Measurements from ENCODE around the gene ADH5.
"Not testable (repeated sequence)": the region's sequence is repeated elsewhere in the genome, so short reads cannot be mapped to it uniquely, and the experiment has no call there.

Gene ADH5

DNA sequence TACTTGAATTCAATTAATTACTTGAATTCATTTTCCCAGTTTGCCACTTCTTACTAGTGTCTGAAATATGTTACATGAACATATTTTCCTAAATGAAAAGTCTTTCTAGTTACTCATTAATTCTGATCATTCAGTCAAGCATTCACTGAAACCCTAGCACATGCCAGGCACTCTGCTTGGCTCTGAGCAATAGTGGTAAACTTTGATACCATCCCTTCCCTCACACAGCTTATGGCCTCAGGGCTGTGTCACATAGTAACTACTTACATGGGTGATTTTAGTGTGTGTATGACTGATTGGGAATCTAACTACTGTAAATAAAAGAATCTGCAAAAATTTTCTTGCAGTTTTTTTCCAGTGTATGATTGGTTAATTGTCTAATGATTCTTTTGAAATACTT, 60.4 kb downstream of the ADH5 start:
- DNase-seq, result no peak

GRCh38 chr4:99027304-99027703, 61.3 kb downstream of the ADH5 start:
- DNase-seq, result no peak

GRCh38 chr4:99025506-99025905, 63.1 kb downstream of the ADH5 start:
- no peak for DNase-seq

GRCh38 chr4:99024481-99025275, 63.9 kb downstream of the ADH5 start:
- no peak for DNase-seq

DNA sequence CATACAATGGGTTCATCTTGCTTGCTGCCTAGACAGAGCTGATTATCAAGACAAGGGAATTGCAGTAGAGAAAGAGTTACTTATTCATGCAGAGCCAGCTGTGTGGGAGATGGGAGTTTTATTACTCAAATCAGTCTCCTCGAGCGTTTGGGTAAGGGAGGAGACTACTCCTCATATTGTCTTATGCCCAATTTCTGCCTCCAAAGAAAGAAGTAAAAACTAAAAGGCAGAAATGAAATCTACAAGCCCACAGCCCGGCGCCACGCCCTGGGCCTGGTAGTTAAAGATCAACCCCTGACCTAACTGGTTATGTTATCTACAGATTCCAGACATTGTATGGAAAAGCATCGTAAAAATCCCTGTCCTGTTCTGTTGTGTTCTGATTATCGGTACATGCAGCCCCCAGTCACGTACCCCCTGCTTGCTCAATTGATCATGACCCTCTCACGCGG, 64.8 kb downstream of the ADH5 start:
- DNase-seq, result not testable (repeated sequence)

- DNase-seq, result no peak
These were observed 66.0 kb downstream of the ADH5 start for GRCh38 chr4:99022566-99022965.

DNA sequence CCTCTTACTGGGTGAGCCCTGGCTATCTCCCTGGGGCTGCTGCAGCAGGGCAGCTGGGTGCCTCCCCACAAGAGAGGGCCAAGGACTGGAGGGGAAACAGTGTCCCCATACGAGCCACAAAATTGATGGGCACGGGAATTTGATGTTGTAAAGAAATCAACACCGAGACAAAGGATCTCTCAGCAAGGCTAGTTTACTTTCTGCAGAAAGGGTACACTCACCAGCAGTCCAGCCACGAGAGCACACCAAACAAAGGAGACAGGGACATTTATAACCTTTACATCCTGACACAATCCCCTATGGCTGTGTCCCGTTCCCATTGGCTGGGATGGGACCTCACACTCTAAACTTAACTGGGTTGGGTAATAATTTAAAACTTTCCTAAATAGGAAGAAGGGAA, 67.2 kb downstream of the ADH5 start:
- DNase-seq, result no peak

All from activated CD8-positive, alpha-beta memory T cell treated with anti-CD3 and anti-CD28 coated beads, Interleukin-2, amount 50 U/mL, for 4 hours (primary cell).